ENCODE measurements around the gene RAD51B. TPM values are rescaled to one million over a fixed set of nuclear protein-coding genes. Genes with fewer than 3 reads are reported as not detected.

RAD51B gene
- total and polyA plus RNA-seq, 2 of the 13 experiments (the other 11 are each of a cell fraction or from before 2014, with no cell fraction given), result 7.0 to 9.5 TPM

DNA sequence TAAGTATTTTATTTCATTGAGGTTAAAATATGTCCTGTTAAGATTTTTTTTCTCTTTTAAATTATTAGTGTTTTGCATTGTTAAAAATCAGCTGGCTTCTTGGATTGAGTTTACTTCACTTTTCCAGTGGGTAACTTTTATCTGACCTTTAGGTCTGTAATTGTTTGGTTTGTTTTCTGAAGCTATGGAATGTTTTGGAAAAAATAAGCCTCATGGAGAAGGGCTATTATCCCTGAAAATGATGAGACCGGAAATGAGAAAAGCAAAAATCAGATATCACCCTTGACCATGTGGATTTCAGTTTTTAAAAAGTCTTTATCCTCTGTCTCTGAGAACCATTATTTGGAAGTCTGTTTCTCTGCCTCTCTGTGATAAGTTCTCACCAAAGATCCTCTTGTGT is 180.9 kb downstream of the RAD51B start (continued):
- TF ChIP-seq ZFP36 (IDR thresholded peaks at IDR 0.05; ENCODE audit: borderline replicate concordance, low read depth, low read length, partially characterized antibody) (no peak), MED13 (CRISPR knock-in tag; IDR thresholded peaks at IDR 0.05) (no peak), ZNF839 (CRISPR knock-in tag; IDR thresholded peaks at IDR 0.05; ENCODE audit: borderline replicate concordance) (no peak), ZNF30 (CRISPR knock-in tag; IDR thresholded peaks at IDR 0.05) (no peak), ZNF205 (CRISPR knock-in tag; IDR thresholded peaks at IDR 0.05) (no peak), ELF4 (CRISPR knock-in tag; IDR thresholded peaks at IDR 0.05; ENCODE audit: borderline replicate concordance) (no peak), WIZ (CRISPR knock-in tag; IDR thresholded peaks at IDR 0.05) (no peak), ZNF234 (CRISPR knock-in tag; conservative IDR thresholded peaks at IDR 0.05) (no peak)
- TF ChIP-seq, protein P1, sequence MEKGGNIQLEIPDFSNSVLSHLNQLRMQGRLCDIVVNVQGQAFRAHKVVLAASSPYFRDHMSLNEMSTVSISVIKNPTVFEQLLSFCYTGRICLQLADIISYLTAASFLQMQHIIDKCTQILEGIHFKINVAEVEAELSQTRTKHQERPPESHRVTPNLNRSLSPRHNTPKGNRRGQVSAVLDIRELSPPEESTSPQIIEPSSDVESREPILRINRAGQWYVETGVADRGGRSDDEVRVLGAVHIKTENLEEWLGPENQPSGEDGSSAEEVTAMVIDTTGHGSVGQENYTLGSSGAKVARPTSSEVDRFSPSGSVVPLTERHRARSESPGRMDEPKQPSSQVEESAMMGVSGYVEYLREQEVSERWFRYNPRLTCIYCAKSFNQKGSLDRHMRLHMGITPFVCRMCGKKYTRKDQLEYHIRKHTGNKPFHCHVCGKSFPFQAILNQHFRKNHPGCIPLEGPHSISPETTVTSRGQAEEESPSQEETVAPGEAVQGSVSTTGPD (CRISPR knock-in tag; IDR thresholded peaks at IDR 0.05), result no peak
- TF ChIP-seq, protein P2, sequence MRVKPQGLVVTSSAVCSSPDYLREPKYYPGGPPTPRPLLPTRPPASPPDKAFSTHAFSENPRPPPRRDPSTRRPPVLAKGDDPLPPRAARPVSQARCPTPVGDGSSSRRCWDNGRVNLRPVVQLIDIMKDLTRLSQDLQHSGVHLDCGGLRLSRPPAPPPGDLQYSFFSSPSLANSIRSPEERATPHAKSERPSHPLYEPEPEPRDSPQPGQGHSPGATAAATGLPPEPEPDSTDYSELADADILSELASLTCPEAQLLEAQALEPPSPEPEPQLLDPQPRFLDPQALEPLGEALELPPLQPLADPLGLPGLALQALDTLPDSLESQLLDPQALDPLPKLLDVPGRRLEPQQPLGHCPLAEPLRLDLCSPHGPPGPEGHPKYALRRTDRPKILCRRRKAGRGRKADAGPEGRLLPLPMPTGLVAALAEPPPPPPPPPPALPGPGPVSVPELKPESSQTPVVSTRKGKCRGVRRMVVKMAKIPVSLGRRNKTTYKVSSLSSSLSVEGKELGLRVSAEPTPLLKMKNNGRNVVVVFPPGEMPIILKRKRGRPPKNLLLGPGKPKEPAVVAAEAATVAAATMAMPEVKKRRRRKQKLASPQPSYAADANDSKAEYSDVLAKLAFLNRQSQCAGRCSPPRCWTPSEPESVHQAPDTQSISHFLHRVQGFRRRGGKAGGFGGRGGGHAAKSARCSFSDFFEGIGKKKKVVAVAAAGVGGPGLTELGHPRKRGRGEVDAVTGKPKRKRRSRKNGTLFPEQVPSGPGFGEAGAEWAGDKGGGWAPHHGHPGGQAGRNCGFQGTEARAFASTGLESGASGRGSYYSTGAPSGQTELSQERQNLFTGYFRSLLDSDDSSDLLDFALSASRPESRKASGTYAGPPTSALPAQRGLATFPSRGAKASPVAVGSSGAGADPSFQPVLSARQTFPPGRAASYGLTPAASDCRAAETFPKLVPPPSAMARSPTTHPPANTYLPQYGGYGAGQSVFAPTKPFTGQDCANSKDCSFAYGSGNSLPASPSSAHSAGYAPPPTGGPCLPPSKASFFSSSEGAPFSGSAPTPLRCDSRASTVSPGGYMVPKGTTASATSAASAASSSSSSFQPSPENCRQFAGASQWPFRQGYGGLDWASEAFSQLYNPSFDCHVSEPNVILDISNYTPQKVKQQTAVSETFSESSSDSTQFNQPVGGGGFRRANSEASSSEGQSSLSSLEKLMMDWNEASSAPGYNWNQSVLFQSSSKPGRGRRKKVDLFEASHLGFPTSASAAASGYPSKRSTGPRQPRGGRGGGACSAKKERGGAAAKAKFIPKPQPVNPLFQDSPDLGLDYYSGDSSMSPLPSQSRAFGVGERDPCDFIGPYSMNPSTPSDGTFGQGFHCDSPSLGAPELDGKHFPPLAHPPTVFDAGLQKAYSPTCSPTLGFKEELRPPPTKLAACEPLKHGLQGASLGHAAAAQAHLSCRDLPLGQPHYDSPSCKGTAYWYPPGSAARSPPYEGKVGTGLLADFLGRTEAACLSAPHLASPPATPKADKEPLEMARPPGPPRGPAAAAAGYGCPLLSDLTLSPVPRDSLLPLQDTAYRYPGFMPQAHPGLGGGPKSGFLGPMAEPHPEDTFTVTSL (CRISPR knock-in tag; IDR thresholded peaks at IDR 0.05; ENCODE audit: borderline replicate concordance), result no peak
- TF ChIP-seq, protein P3, sequence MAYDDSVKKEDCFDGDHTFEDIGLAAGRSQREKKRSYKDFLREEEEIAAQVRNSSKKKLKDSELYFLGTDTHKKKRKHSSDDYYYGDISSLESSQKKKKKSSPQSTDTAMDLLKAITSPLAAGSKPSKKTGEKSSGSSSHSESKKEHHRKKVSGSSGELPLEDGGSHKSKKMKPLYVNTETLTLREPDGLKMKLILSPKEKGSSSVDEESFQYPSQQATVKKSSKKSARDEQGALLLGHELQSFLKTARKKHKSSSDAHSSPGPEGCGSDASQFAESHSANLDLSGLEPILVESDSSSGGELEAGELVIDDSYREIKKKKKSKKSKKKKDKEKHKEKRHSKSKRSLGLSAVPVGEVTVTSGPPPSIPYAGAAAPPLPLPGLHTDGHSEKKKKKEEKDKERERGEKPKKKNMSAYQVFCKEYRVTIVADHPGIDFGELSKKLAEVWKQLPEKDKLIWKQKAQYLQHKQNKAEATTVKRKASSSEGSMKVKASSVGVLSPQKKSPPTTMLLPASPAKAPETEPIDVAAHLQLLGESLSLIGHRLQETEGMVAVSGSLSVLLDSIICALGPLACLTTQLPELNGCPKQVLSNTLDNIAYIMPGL (CRISPR knock-in tag; IDR thresholded peaks at IDR 0.05; ENCODE audit: borderline replicate concordance in 1 of 2, low read depth in 1 of 2), result no peak
- TF ChIP-seq, protein P4, sequence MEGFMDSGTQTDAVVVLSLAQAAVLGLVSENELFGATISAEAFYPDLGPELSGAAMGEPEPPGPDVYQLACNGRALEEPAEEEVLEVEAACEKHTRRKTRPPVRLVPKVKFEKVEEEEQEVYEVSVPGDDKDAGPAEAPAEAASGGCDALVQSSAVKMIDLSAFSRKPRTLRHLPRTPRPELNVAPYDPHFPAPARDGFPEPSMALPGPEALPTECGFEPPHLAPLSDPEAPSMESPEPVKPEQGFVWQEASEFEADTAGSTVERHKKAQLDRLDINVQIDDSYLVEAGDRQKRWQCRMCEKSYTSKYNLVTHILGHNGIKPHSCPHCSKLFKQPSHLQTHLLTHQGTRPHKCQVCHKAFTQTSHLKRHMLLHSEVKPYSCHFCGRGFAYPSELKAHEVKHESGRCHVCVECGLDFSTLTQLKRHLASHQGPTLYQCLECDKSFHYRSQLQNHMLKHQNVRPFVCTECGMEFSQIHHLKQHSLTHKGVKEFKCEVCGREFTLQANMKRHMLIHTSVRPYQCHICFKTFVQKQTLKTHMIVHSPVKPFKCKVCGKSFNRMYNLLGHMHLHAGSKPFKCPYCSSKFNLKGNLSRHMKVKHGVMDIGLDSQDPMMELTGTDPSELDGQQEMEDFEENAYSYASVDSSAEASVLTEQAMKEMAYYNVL (CRISPR knock-in tag; IDR thresholded peaks at IDR 0.05; ENCODE audit: borderline replicate concordance), result no peak

Measured in HepG2 (cell line).